ENCODE data around the gene PKNOX2.

The PKNOX2 gene

GRCh38 chr11:125465255-125465654 is 300.7 kb downstream of the PKNOX2 start:
- no peaks in the 10 kb centered on the region for H3K27me3 ChIP-seq (replicated peaks; ENCODE audit: control insufficient read depth, insufficient read depth, low read length)
- no peak for TF ChIP-seq CTCF (IDR thresholded peaks at IDR 0.05; ENCODE audit: insufficient read depth, low read length, poor library complexity, severe bottlenecking)
- no peaks in the 10 kb centered on the region; the same call in 1 of the 2 replicates for H3K36me3 ChIP-seq (ENCODE audit: control insufficient read depth, insufficient read depth, low read length)
- no peak for DNase-seq (ENCODE audit: extremely low read depth, insufficient read length)
- no peak overlapping the region for H3K4me3 ChIP-seq (replicated peaks; ENCODE audit: low read depth, low read length)

DNA sequence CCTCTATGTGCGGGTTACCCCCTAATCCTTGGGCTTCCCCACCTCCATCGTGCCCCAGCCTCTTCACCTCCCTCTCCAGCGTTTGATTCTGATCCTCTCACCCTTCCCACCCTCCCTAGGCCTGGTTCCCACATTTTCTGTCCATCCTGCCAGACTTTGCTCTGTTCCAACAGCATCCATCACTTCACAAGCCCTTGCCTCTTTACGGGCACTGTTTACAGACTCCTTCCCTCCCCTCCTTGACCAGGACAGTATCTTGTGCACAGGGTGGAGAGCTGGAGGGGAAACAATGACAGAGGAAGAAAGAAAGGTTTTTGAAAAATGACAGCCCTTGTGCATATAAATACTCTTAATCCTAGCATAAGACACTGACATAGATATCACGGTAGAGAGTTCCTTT is 301.1 kb downstream of the PKNOX2 start:
- Histone ChIP-seq H3K4me3 (replicated peaks; ENCODE audit: low read depth, low read length) (no peak overlapping the region), H3K36me3 (ENCODE audit: control insufficient read depth, insufficient read depth, low read length) (no peaks in the 10 kb centered on the region; the same call in 1 of the 2 replicates), H3K27me3 (replicated peaks; ENCODE audit: control insufficient read depth, insufficient read depth, low read length) (no peaks in the 10 kb centered on the region)
- DNase-seq (ENCODE audit: extremely low read depth, insufficient read length): no peak
- TF ChIP-seq CTCF (IDR thresholded peaks at IDR 0.05; ENCODE audit: insufficient read depth, low read length, poor library complexity, severe bottlenecking): no peak

- Histone ChIP-seq H3K4me3 (replicated peaks; ENCODE audit: low read depth, low read length) (no peak overlapping the region), H3K27me3 (replicated peaks; ENCODE audit: control insufficient read depth, insufficient read depth, low read length) (no peaks in the 10 kb centered on the region), H3K36me3 (ENCODE audit: control insufficient read depth, insufficient read depth, low read length) (no peaks in the 10 kb centered on the region; the same call in 1 of the 2 replicates)
- DNase-seq (ENCODE audit: extremely low read depth, insufficient read length): no peak
- TF ChIP-seq CTCF (IDR thresholded peaks at IDR 0.05; ENCODE audit: insufficient read depth, low read length, poor library complexity, severe bottlenecking): no peak
These were observed 303.5 kb downstream of the PKNOX2 start for GRCh38 chr11:125468025-125468424.

DNA sequence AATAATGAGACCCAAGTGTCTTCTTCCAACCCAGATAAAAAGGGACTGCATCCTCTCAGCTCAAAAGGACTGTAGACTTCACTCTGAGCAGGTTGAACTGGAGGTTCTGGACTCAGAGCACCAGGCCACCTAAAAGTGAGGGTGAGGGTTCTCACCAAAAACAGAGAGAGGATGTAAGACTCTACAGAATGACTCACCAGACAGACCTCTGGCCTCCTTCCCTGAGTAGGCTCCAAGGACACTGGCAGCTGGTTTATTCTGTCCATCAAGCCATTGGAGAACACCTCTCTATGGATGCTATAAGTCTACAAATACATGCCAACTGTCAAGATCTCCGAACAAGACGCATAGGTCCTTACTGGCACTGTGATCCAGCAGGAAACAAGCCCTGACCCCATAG is 304.3 kb downstream of the PKNOX2 start:
- no peak for TF ChIP-seq CTCF (IDR thresholded peaks at IDR 0.05; ENCODE audit: insufficient read depth, low read length, poor library complexity, severe bottlenecking)
- Histone ChIP-seq H3K4me3 (replicated peaks; ENCODE audit: low read depth, low read length) (no peak overlapping the region), H3K36me3 (ENCODE audit: control insufficient read depth, insufficient read depth, low read length) (no peaks in the 10 kb centered on the region; the same call in 1 of the 2 replicates), H3K27me3 (replicated peaks; ENCODE audit: control insufficient read depth, insufficient read depth, low read length) (no peaks in the 10 kb centered on the region)
- DNase-seq (ENCODE audit: extremely low read depth, insufficient read length): no peak

GRCh38 chr11:125470355-125470754 is 305.8 kb downstream of the PKNOX2 start:
- no peak for TF ChIP-seq CTCF (IDR thresholded peaks at IDR 0.05; ENCODE audit: insufficient read depth, low read length, poor library complexity, severe bottlenecking)
- no peaks in the 10 kb centered on the region; the same call in 1 of the 2 replicates for H3K36me3 ChIP-seq (ENCODE audit: control insufficient read depth, insufficient read depth, low read length)
- DNase-seq (ENCODE audit: extremely low read depth, insufficient read length): no peak
- no peaks in the 10 kb centered on the region for H3K27me3 ChIP-seq (replicated peaks; ENCODE audit: control insufficient read depth, insufficient read depth, low read length)
- no peak overlapping the region for H3K4me3 ChIP-seq (replicated peaks; ENCODE audit: low read depth, low read length)

- DNase-seq (ENCODE audit: extremely low read depth, insufficient read length): no peak
- H3K4me3 ChIP-seq (replicated peaks; ENCODE audit: low read depth, low read length): no peak overlapping the region
- TF ChIP-seq CTCF (IDR thresholded peaks at IDR 0.05; ENCODE audit: insufficient read depth, low read length, poor library complexity, severe bottlenecking): no peak
- H3K27me3 ChIP-seq (replicated peaks; ENCODE audit: control insufficient read depth, insufficient read depth, low read length): no peaks in the 10 kb centered on the region
- H3K36me3 ChIP-seq (ENCODE audit: control insufficient read depth, insufficient read depth, low read length): peaks cover 2% of the 10 kb centered on the region; the same call in 1 of the 2 replicates
These were observed 312.2 kb downstream of the PKNOX2 start for GRCh38 chr11:125476721-125477120.
